GM23248 (cell line): Measurements from ENCODE around the gene RNF149.

Source experiments
- EZH2 ChIP-seq: fragments of 200-600 bp; sonication (generic); IDR thresholded peaks from 2 replicates; pipeline ENCODE4 v1.6.1; 2018; ENCODE audit warnings: antibody characterized with exemption, mild to moderate bottlenecking; ENCODE audit not compliant: insufficient read depth, poor library complexity, severe bottlenecking
- EZH2phosphoT487 ChIP-seq: fragments of 200-600 bp; sonication (generic); IDR thresholded peaks from 2 replicates; pipeline ENCODE4 v1.6.1; 2018; ENCODE audit warnings: antibody characterized with exemption, moderate library complexity, mild to moderate bottlenecking, low read depth; ENCODE audit not compliant: insufficient read depth

- TF ChIP-seq EZH2, result no peak
- TF ChIP-seq EZH2phosphoT487, result no peak
Measured at GRCh38 chr2:101303688-101304087, 4.8 kb downstream of the RNF149 start.
